ENCODE data around the gene PMPCA. TPM values are rescaled to one million over a fixed set of nuclear protein-coding genes. Genes with fewer than 3 reads are reported as not detected.
A peak's percentile ranks its signal among the peaks of the same experiment; 100 is the strongest.

The PMPCA gene
- total RNA-seq, 2 donors from 2014 or later: 61.9 to 62.7 TPM

GRCh38 chr9:136379003-136379287 is 31.5 kb upstream of the PMPCA start:
- no peaks in the 10 kb centered on the region for H3K27me3 Mint-ChIP-seq (ENCODE audit: low read depth)
- H3K4me3 Mint-ChIP-seq: no peak overlapping the region
- no peak for ATAC-seq (replicated peaks in 1 of 2)
- H3K9me3 Mint-ChIP-seq: no peaks in the 10 kb centered on the region
- no peaks in the 10 kb centered on the region for H3K36me3 Mint-ChIP-seq (ENCODE audit: insufficient read depth in 2 of 2)
- no peak overlapping the region for H3K27ac Mint-ChIP-seq
- H3K4me1 Mint-ChIP-seq (ENCODE audit: low read depth): no peaks in the 10 kb centered on the region
- no peak for DNase-seq

- no peaks in the 10 kb centered on the region for H3K9me3 Mint-ChIP-seq
- H3K27me3 Mint-ChIP-seq (ENCODE audit: low read depth): no peaks in the 10 kb centered on the region
- no peaks in the 10 kb centered on the region for H3K4me1 Mint-ChIP-seq (ENCODE audit: low read depth)
- H3K36me3 Mint-ChIP-seq (ENCODE audit: insufficient read depth in 2 of 2): no peaks in the 10 kb centered on the region
- DNase-seq: no peak
- ATAC-seq (replicated peaks in 1 of 2): no peak
- no peak overlapping the region for H3K27ac Mint-ChIP-seq
- H3K4me3 Mint-ChIP-seq: no peak overlapping the region
Observed at GRCh38 chr9:136379401-136379800, 31.1 kb upstream of the PMPCA start.

GRCh38 chr9:136379891-136380290 is 30.6 kb upstream of the PMPCA start:
- Mint-ChIP-seq H3K27me3 (ENCODE audit: low read depth) (no peaks in the 10 kb centered on the region), H3K27ac (no peak overlapping the region), H3K36me3 (ENCODE audit: insufficient read depth in 2 of 2) (peaks cover 2 to 4% of the 10 kb centered on the region in 2 donors), H3K9me3 (no peaks in the 10 kb centered on the region), H3K4me3 (no peak overlapping the region), H3K4me1 (ENCODE audit: low read depth) (peaks cover 4% of the 10 kb centered on the region)
- no peak for DNase-seq
- ATAC-seq (replicated peaks in 1 of 2): no peak

GRCh38 chr9:136380381-136380780 is 30.1 kb upstream of the PMPCA start:
- Mint-ChIP-seq H3K4me1 (ENCODE audit: low read depth) (peaks cover 9% of the 10 kb centered on the region), H3K9me3 (no peaks in the 10 kb centered on the region), H3K36me3 (ENCODE audit: insufficient read depth in 2 of 2) (peaks cover 4 to 6% of the 10 kb centered on the region in 2 donors), H3K4me3 (no peak overlapping the region), H3K27ac (no peak overlapping the region), H3K27me3 (ENCODE audit: low read depth) (no peaks in the 10 kb centered on the region)
- DNase-seq (no peak), ATAC-seq (replicated peaks in 1 of 2) (no peak)

- H3K4me1 Mint-ChIP-seq (ENCODE audit: low read depth): peaks cover 17% of the 10 kb centered on the region
- no peak for DNase-seq
- ATAC-seq (replicated peaks in 1 of 2): no peak
- no peak overlapping the region for H3K4me3 Mint-ChIP-seq
- no peaks in the 10 kb centered on the region for H3K27me3 Mint-ChIP-seq (ENCODE audit: low read depth)
- H3K36me3 Mint-ChIP-seq (ENCODE audit: insufficient read depth in 2 of 2): peaks cover 4 to 6% of the 10 kb centered on the region in 2 donors
- no peak overlapping the region for H3K27ac Mint-ChIP-seq
- H3K9me3 Mint-ChIP-seq: no peaks in the 10 kb centered on the region
Observed at GRCh38 chr9:136381311-136381710, 29.1 kb upstream of the PMPCA start.

GRCh38 chr9:136381966-136382513 is 28.4 kb upstream of the PMPCA start:
- H3K4me3 Mint-ChIP-seq: no peak overlapping the region
- no peak for ATAC-seq (replicated peaks in 1 of 2)
- H3K27ac Mint-ChIP-seq: no peak overlapping the region
- no peak for DNase-seq
- H3K4me1 Mint-ChIP-seq (ENCODE audit: low read depth): peaks cover 17% of the 10 kb centered on the region
- H3K36me3 Mint-ChIP-seq (ENCODE audit: insufficient read depth in 2 of 2): peaks cover 4 to 6% of the 10 kb centered on the region in 2 donors
- H3K9me3 Mint-ChIP-seq: no peaks in the 10 kb centered on the region
- no peaks in the 10 kb centered on the region for H3K27me3 Mint-ChIP-seq (ENCODE audit: low read depth)

GRCh38 chr9:136383436-136383835 is 27.0 kb upstream of the PMPCA start:
- H3K27ac Mint-ChIP-seq: no peak overlapping the region
- peaks cover 6 to 13% of the 10 kb centered on the region in 2 donors for H3K36me3 Mint-ChIP-seq (ENCODE audit: insufficient read depth in 2 of 2)
- no peak for DNase-seq
- no peak for ATAC-seq (replicated peaks in 1 of 2)
- H3K27me3 Mint-ChIP-seq (ENCODE audit: low read depth): no peaks in the 10 kb centered on the region
- H3K4me3 Mint-ChIP-seq: no peak overlapping the region
- H3K9me3 Mint-ChIP-seq: no peaks in the 10 kb centered on the region
- peaks cover 17% of the 10 kb centered on the region for H3K4me1 Mint-ChIP-seq (ENCODE audit: low read depth)

- Mint-ChIP-seq H3K4me1 (ENCODE audit: low read depth) (peaks cover 17% of the 10 kb centered on the region), H3K4me3 (peak overlapping the region in 1 of 2 donors; percentile 54), H3K36me3 (ENCODE audit: insufficient read depth in 2 of 2) (peaks cover 8 to 18% of the 10 kb centered on the region in 2 donors), H3K27me3 (ENCODE audit: low read depth) (no peaks in the 10 kb centered on the region), H3K27ac (peak overlapping the region; percentile 74), H3K9me3 (no peaks in the 10 kb centered on the region)
- DNase-seq: peak; percentile 37 to 38
- ATAC-seq (replicated peaks in 1 of 2): peak; percentile 83
Observed at GRCh38 chr9:136385015-136385414, 25.4 kb upstream of the PMPCA start.

- no peaks in the 10 kb centered on the region for H3K27me3 Mint-ChIP-seq (ENCODE audit: low read depth)
- ATAC-seq (replicated peaks in 1 of 2) (peak in 1 of 2 donors; percentile 27), DNase-seq (no peak)
- peak overlapping the region; percentile 37 for H3K27ac Mint-ChIP-seq
- peaks cover 8 to 21% of the 10 kb centered on the region in 2 donors for H3K36me3 Mint-ChIP-seq (ENCODE audit: insufficient read depth in 2 of 2)
- H3K4me3 Mint-ChIP-seq: peak overlapping the region in 1 of 2 donors; percentile 61
- H3K9me3 Mint-ChIP-seq: no peaks in the 10 kb centered on the region
- H3K4me1 Mint-ChIP-seq (ENCODE audit: low read depth): peaks cover 17% of the 10 kb centered on the region
Observed at GRCh38 chr9:136386018-136386417, 24.4 kb upstream of the PMPCA start.

- Mint-ChIP-seq H3K9me3 (no peaks in the 10 kb centered on the region), H3K27ac (no peak overlapping the region), H3K4me1 (ENCODE audit: low read depth) (peaks cover 17% of the 10 kb centered on the region), H3K36me3 (ENCODE audit: insufficient read depth in 2 of 2) (peaks cover 13 to 26% of the 10 kb centered on the region in 2 donors), H3K27me3 (ENCODE audit: low read depth) (no peaks in the 10 kb centered on the region), H3K4me3 (no peak overlapping the region)
- ATAC-seq (replicated peaks in 1 of 2) (no peak), DNase-seq (no peak)
Observed at GRCh38 chr9:136387217-136387616, 23.2 kb upstream of the PMPCA start.

GRCh38 chr9:136389396-136389795 is 21.1 kb upstream of the PMPCA start:
- no peak for DNase-seq
- H3K36me3 Mint-ChIP-seq (ENCODE audit: insufficient read depth in 2 of 2): peaks cover 13 to 26% of the 10 kb centered on the region in 2 donors
- no peak overlapping the region for H3K27ac Mint-ChIP-seq
- peaks cover 17% of the 10 kb centered on the region for H3K4me1 Mint-ChIP-seq (ENCODE audit: low read depth)
- H3K27me3 Mint-ChIP-seq (ENCODE audit: low read depth): no peaks in the 10 kb centered on the region
- no peak for ATAC-seq (replicated peaks in 1 of 2)
- H3K9me3 Mint-ChIP-seq: no peaks in the 10 kb centered on the region
- H3K4me3 Mint-ChIP-seq: no peak overlapping the region

GRCh38 chr9:136391737-136392537 is 18.5 kb upstream of the PMPCA start:
- H3K27ac Mint-ChIP-seq: no peak overlapping the region
- no peaks in the 10 kb centered on the region for H3K9me3 Mint-ChIP-seq
- H3K36me3 Mint-ChIP-seq (ENCODE audit: insufficient read depth in 2 of 2): peaks cover 10 to 27% of the 10 kb centered on the region in 2 donors
- no peaks in the 10 kb centered on the region for H3K4me1 Mint-ChIP-seq (ENCODE audit: low read depth)
- no peak for ATAC-seq (replicated peaks in 1 of 2)
- no peak overlapping the region for H3K4me3 Mint-ChIP-seq
- no peaks in the 10 kb centered on the region for H3K27me3 Mint-ChIP-seq (ENCODE audit: low read depth)
- no peak for DNase-seq

- peaks cover 9 to 25% of the 10 kb centered on the region in 2 donors for H3K36me3 Mint-ChIP-seq (ENCODE audit: insufficient read depth in 2 of 2)
- H3K27ac Mint-ChIP-seq: no peak overlapping the region
- DNase-seq (no peak), ATAC-seq (replicated peaks in 1 of 2) (no peak)
- no peak overlapping the region for H3K4me3 Mint-ChIP-seq
- H3K9me3 Mint-ChIP-seq: no peaks in the 10 kb centered on the region
- H3K4me1 Mint-ChIP-seq (ENCODE audit: low read depth): no peaks in the 10 kb centered on the region
- H3K27me3 Mint-ChIP-seq (ENCODE audit: low read depth): no peaks in the 10 kb centered on the region
Observed at GRCh38 chr9:136392538-136393449, 17.7 kb upstream of the PMPCA start.
